GM12891 (cell line): Measurements from ENCODE around the gene BTD.

Experiments used
- DNase-seq: peaks from one replicate; pipeline ENCODE4 v3.0.0; 2011; ENCODE audit warnings: low spot score; ENCODE audit not compliant: insufficient read length
- FAIRE-seq: peaks from 2 replicates; lab custom pipeline; 2011; peaks lifted over from hg19 to GRCh38; lab: Jason Lieb, UNC
- PAX5 ChIP-seq: IDR thresholded peaks from 2 replicates; pipeline ENCODE4 v1.6.1; 2011; ENCODE audit warnings: low read length, moderate library complexity, mild to moderate bottlenecking; ENCODE audit not compliant: insufficient read depth, severe bottlenecking
- POLR2A ChIP-seq: IDR thresholded peaks from 2 replicates; pipeline ENCODE4 v1.6.1; 2011; ENCODE audit warnings: low read depth, low read length, control low read depth
- POLR2AphosphoS5 ChIP-seq: IDR thresholded peaks from 2 replicates; pipeline ENCODE4 v1.6.1; 2011; ENCODE audit warnings: low read depth, low read length, control low read depth
- POU2F2 ChIP-seq: IDR thresholded peaks from 2 replicates; pipeline ENCODE4 v1.6.1; 2011; ENCODE audit warnings: low read depth, mild to moderate bottlenecking, control low read depth, low read length, moderate library complexity
- SPI1 ChIP-seq: IDR thresholded peaks from 2 replicates; pipeline ENCODE4 v1.6.1; 2011; ENCODE audit warnings: low read depth, low read length, control low read depth
- TAF1 ChIP-seq: IDR thresholded peaks from 2 replicates; pipeline ENCODE4 v1.6.1; 2011; ENCODE audit warnings: low read depth, low read length, control low read depth

The BTD gene

GRCh38 chr3:15660055-15660935, 58.8 kb downstream of the BTD start:
- no peak for FAIRE-seq
- TF ChIP-seq POU2F2 = no peak
- TF ChIP-seq POLR2A = no peak
- no peak for TF ChIP-seq POLR2AphosphoS5
- no peak for TF ChIP-seq TAF1
- DNase-seq = no peak

DNA sequence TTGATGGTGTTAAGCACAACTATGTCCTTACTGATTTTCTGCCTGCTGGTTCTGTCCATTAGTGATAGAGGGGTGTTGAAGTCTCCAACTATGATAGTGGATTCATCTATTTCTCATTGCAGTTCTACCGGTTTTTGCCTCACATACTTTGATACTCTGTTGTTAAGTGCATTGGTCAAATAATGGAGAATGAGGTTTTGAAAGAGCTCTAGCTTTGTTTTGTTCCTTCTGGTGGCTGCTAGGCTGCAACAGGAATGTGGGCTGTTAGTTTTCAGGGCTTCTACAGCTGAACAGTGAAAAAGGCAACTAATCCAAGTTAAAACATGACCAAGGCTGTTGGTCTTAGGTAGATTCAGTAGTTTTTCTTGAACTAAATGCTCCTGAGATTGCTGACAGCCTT, 62.6 kb downstream of the BTD start:
- no peak for TF ChIP-seq POLR2A
- TF ChIP-seq TAF1 = no peak
- TF ChIP-seq POLR2AphosphoS5 = no peak
- TF ChIP-seq POU2F2 = no peak
- no peak for FAIRE-seq
- DNase-seq = no peak

DNA sequence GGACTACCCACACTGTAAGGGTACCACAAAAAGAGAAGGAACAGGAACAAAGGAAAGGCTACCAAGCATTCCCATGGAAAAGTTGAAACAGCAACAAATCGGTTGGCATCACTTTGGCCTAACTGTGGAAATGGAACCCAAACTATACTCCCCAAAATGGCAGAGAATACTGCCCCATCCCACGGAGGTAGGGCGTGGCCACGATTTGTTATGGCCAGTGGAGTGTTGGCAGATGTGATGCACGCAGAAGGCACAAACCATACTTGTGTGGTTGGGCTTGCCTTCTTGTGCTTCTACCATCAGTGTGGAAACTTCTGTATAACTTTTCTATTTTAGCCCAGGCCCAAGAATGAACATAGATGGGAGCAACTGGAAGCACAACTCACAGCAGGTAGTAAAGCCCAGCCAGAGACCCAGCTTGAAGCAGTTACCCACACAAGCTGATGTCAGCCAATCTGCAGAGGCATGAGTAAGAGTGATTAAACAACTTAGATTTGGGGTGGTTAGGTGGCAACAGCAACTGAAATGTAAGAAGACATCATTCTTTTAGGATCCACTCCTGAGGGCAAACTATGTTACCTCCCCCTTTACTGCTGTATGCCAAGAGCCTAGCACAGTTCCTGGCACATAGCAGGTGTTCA, 64.1 kb downstream of the BTD start:
- DNase-seq (no peak), FAIRE-seq (peak; percentile 50)

GRCh38 chr3:15666277-15666676, 64.7 kb downstream of the BTD start:
- DNase-seq (no peak), FAIRE-seq (peak; percentile 52)
- TF ChIP-seq POLR2A (peak; percentile 33; the same call in 1 of the 2 replicates), SPI1 (no peak), PAX5 (no peak), POLR2AphosphoS5 (peak; percentile 41; the same call in 1 of the 2 replicates), POU2F2 (no peak), TAF1 (no peak)

More for the DNA sequence above, 64.1 kb downstream of the BTD start:
- TF ChIP-seq POLR2AphosphoS5 (no peak), POLR2A (no peak), TAF1 (no peak), SPI1 (no peak), PAX5 (no peak)

- no peak for DNase-seq
- TF ChIP-seq POLR2AphosphoS5 = no peak
- TF ChIP-seq SPI1 = no peak
- TF ChIP-seq PAX5 = no peak
- peak; percentile 85 for FAIRE-seq
Observed at GRCh38 chr3:15667484-15667883, 65.9 kb downstream of the BTD start.

GRCh38 chr3:15673536-15673935, 72.0 kb downstream of the BTD start:
- FAIRE-seq (no peak), DNase-seq (no peak)
- TF ChIP-seq POLR2AphosphoS5 (no peak), SPI1 (no peak), POU2F2 (no peak), POLR2A (no peak), TAF1 (no peak), PAX5 (no peak)

- TF ChIP-seq PAX5 (no peak), POLR2AphosphoS5 (no peak), POU2F2 (no peak), SPI1 (no peak), TAF1 (no peak), POLR2A (no peak)
- DNase-seq = no peak
- no peak for FAIRE-seq
Observed at GRCh38 chr3:15676259-15676658, 74.7 kb downstream of the BTD start.

- FAIRE-seq (no peak), DNase-seq (no peak)
- TF ChIP-seq TAF1 (no peak), PAX5 (no peak), POLR2AphosphoS5 (no peak), POLR2A (no peak), POU2F2 (no peak), SPI1 (no peak)
Observed at GRCh38 chr3:15679306-15679705, 77.8 kb downstream of the BTD start.

DNA sequence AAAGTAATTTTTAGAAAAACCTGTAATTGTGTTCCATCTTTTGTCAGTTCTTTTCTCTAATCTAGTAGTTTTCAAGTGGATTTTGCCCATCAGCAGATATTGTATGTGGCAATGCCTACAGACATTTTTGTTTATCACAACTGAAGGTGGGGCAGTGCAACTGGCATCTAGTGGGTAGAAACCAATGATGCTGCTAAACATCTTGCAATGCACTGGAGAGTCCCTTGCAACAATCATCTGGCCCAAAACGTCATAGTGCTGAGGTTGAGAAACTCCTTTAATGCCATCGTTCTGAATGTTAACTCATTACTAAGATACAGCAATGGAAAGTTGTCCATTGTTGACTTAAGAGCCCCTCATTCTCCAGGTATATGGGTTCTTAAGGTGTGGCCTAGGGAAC, 80.1 kb downstream of the BTD start:
- no peak for FAIRE-seq

DNA sequence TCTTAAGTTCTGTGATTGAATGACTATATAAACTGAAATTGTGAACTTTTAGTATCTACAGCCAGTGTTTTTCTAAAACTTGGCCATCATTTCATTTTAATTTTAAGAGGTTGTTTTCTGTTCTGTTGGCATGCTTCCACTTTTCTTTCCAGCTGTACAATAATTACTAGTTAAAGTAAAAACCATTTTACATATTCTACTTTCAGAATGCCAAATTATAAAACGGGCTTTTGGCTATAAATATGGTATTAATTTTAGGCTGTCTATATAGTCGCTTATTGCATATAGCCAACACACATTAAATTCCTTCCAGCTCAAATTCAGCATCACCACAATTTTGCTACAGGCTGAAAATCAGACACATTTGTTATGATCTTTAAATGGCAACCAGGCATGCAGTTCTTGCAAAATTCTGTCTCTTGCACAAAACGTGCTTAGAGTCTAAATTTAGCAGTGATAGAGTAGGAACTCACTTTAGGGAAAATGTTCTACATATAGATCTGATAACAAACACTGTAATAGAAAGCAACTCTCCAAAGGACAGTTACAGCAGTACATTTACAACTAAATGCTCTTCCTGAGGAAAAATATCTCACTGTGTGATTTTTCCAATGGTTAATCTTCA, 81.1 kb downstream of the BTD start:
- TF ChIP-seq PAX5 (no peak), SPI1 (no peak), POU2F2 (no peak), TAF1 (no peak), POLR2A (no peak), POLR2AphosphoS5 (no peak)
- FAIRE-seq (no peak), DNase-seq (no peak)

More for the DNA sequence above, 80.1 kb downstream of the BTD start:
- DNase-seq = no peak
- TF ChIP-seq TAF1 = no peak
- no peak for TF ChIP-seq PAX5
- TF ChIP-seq POU2F2 = no peak

DNA sequence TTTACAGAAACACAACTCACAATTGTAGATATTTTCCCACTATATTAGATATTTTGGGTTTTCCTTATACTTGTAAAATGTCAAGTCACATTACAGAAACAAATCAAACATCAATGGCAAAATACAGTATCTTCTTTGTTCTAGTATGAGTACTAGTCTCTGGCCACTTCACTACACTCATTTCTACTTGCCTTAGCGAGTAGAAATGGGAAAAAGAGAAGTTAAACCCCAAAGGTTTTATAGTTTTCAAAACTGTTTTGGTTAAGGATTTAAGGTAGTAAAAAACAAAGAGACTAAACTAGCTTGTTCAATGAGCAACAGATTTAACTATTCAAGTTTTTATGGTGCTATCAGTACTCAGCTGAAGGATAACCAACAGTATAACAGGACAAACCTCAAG, 81.7 kb downstream of the BTD start:
- no peak for TF ChIP-seq TAF1
- TF ChIP-seq POU2F2 = no peak
- TF ChIP-seq SPI1 = no peak
- TF ChIP-seq PAX5 = no peak
- TF ChIP-seq POLR2AphosphoS5 = no peak
- TF ChIP-seq POLR2A = no peak
- no peak for DNase-seq
- FAIRE-seq = no peak
